ENCODE results near the gene DNAJB1.
A peak's percentile ranks its signal among the peaks of the same experiment; 100 is the strongest.
"Not testable (repeated sequence)": the region's sequence is repeated elsewhere in the genome, so short reads cannot be mapped to it uniquely, and the experiment has no call there.

DNAJB1 gene

GRCh38 chr19:14517840-14518505 is at the start of gene DNAJB1:
Gene DNAJB1, minus strand, starts transcription at chr19:14518397. Its CDS starts 48 bp downstream, at chr19:14518349.
- Histone ChIP-seq H3K4me1 (ENCODE audit: control insufficient read depth, low read depth, low read length) (peaks cover 5% of the 10 kb centered on the region), H3K27me3 (ENCODE audit: control insufficient read depth, insufficient read depth, low read length) (no peaks in the 10 kb centered on the region), H3K27ac (ENCODE audit: low read length) (peak within 1 kb of the TSS; percentile 84), H3K4me3 (ENCODE audit: low read length) (peak within 1 kb of the TSS; percentile 89), H3K36me3 (ENCODE audit: control insufficient read depth, low read depth, low read length) (peaks cover 26% of the 10 kb centered on the region), H3K9ac (ENCODE audit: low read length) (peak within 1 kb of the TSS; percentile 85), H3K9me3 (ENCODE audit: control insufficient read depth, low read depth, low read length) (no peaks in the 10 kb centered on the region)

GRCh38 chr19:14567079-14567478 is 48.9 kb upstream of the DNAJB1 start:
- no peak overlapping the region for H3K4me3 ChIP-seq (ENCODE audit: low read length)
- H3K4me1 ChIP-seq (ENCODE audit: control insufficient read depth, low read depth, low read length): peaks cover 15% of the 10 kb centered on the region
- no peak overlapping the region for H3K9ac ChIP-seq (ENCODE audit: low read length)
- no peaks in the 10 kb centered on the region for H3K9me3 ChIP-seq (ENCODE audit: control insufficient read depth, low read depth, low read length)
- H3K27ac ChIP-seq (ENCODE audit: low read length): no peak overlapping the region
- H3K27me3 ChIP-seq (ENCODE audit: control insufficient read depth, insufficient read depth, low read length): no peaks in the 10 kb centered on the region
- H3K36me3 ChIP-seq (ENCODE audit: control insufficient read depth, low read depth, low read length): peaks cover 5% of the 10 kb centered on the region

GRCh38 chr19:14566712-14567077 is 48.5 kb upstream of the DNAJB1 start:
- Histone ChIP-seq H3K4me1 (ENCODE audit: control insufficient read depth, low read depth, low read length) (peaks cover 19% of the 10 kb centered on the region), H3K27ac (ENCODE audit: low read length) (no peak overlapping the region)

GRCh38 chr19:14565765-14566711 is 47.8 kb upstream of the DNAJB1 start:
- Histone ChIP-seq H3K36me3 (ENCODE audit: control insufficient read depth, low read depth, low read length) (peaks cover 5% of the 10 kb centered on the region), H3K9ac (ENCODE audit: low read length) (no peak overlapping the region), H3K27ac (ENCODE audit: low read length) (no peak overlapping the region), H3K27me3 (ENCODE audit: control insufficient read depth, insufficient read depth, low read length) (no peaks in the 10 kb centered on the region), H3K4me3 (ENCODE audit: low read length) (no peak overlapping the region), H3K4me1 (ENCODE audit: control insufficient read depth, low read depth, low read length) (peaks cover 22% of the 10 kb centered on the region), H3K9me3 (ENCODE audit: control insufficient read depth, low read depth, low read length) (no peaks in the 10 kb centered on the region)

More at GRCh38 chr19:14566712-14567077, 48.5 kb upstream of the DNAJB1 start:
- Histone ChIP-seq H3K36me3 (ENCODE audit: control insufficient read depth, low read depth, low read length) (peaks cover 5% of the 10 kb centered on the region), H3K9me3 (ENCODE audit: control insufficient read depth, low read depth, low read length) (no peaks in the 10 kb centered on the region), H3K9ac (ENCODE audit: low read length) (no peak overlapping the region), H3K27me3 (ENCODE audit: control insufficient read depth, insufficient read depth, low read length) (no peaks in the 10 kb centered on the region), H3K4me3 (ENCODE audit: low read length) (no peak overlapping the region)

- Histone ChIP-seq H3K9me3 (ENCODE audit: control insufficient read depth, low read depth, low read length) (no peaks in the 10 kb centered on the region), H3K4me1 (ENCODE audit: control insufficient read depth, low read depth, low read length) (peaks cover 22% of the 10 kb centered on the region), H3K27me3 (ENCODE audit: control insufficient read depth, insufficient read depth, low read length) (no peaks in the 10 kb centered on the region), H3K36me3 (ENCODE audit: control insufficient read depth, low read depth, low read length) (peaks cover 5% of the 10 kb centered on the region), H3K4me3 (ENCODE audit: low read length) (no peak overlapping the region), H3K9ac (ENCODE audit: low read length) (no peak overlapping the region), H3K27ac (ENCODE audit: low read length) (no peak overlapping the region)
These were observed 47.1 kb upstream of the DNAJB1 start for GRCh38 chr19:14565298-14565679.

- H3K36me3 ChIP-seq (ENCODE audit: control insufficient read depth, low read depth, low read length); H3K4me3 ChIP-seq (ENCODE audit: low read length); H3K27ac ChIP-seq (ENCODE audit: low read length); H3K9ac ChIP-seq (ENCODE audit: low read length); H3K9me3 ChIP-seq (ENCODE audit: control insufficient read depth, low read depth, low read length); H3K27me3 ChIP-seq (ENCODE audit: control insufficient read depth, insufficient read depth, low read length): not testable (repeated sequence)
- H3K4me1 ChIP-seq (ENCODE audit: control insufficient read depth, low read depth, low read length): peaks cover 22% of the 10 kb centered on the region
These were observed 46.6 kb upstream of the DNAJB1 start for GRCh38 chr19:14564652-14565297.

GRCh38 chr19:14563989-14564651 is 45.9 kb upstream of the DNAJB1 start:
- H3K9ac ChIP-seq (ENCODE audit: low read length): no peak overlapping the region
- no peak overlapping the region for H3K27ac ChIP-seq (ENCODE audit: low read length)
- H3K9me3 ChIP-seq (ENCODE audit: control insufficient read depth, low read depth, low read length): no peaks in the 10 kb centered on the region
- no peaks in the 10 kb centered on the region for H3K27me3 ChIP-seq (ENCODE audit: control insufficient read depth, insufficient read depth, low read length)
- peaks cover 22% of the 10 kb centered on the region for H3K4me1 ChIP-seq (ENCODE audit: control insufficient read depth, low read depth, low read length)
- H3K36me3 ChIP-seq (ENCODE audit: control insufficient read depth, low read depth, low read length): peaks cover 5% of the 10 kb centered on the region
- no peak overlapping the region for H3K4me3 ChIP-seq (ENCODE audit: low read length)

GRCh38 chr19:14563590-14563926 is 45.4 kb upstream of the DNAJB1 start:
- H3K36me3 ChIP-seq (ENCODE audit: control insufficient read depth, low read depth, low read length): peaks cover 5% of the 10 kb centered on the region
- H3K4me1 ChIP-seq (ENCODE audit: control insufficient read depth, low read depth, low read length): peaks cover 22% of the 10 kb centered on the region
- H3K9ac ChIP-seq (ENCODE audit: low read length): no peak overlapping the region
- no peak overlapping the region for H3K27ac ChIP-seq (ENCODE audit: low read length)
- H3K9me3 ChIP-seq (ENCODE audit: control insufficient read depth, low read depth, low read length): no peaks in the 10 kb centered on the region
- no peaks in the 10 kb centered on the region for H3K27me3 ChIP-seq (ENCODE audit: control insufficient read depth, insufficient read depth, low read length)
- H3K4me3 ChIP-seq (ENCODE audit: low read length): no peak overlapping the region

GRCh38 chr19:14562660-14563589 is 44.7 kb upstream of the DNAJB1 start:
- Histone ChIP-seq H3K9ac (ENCODE audit: low read length) (no peak overlapping the region), H3K4me1 (ENCODE audit: control insufficient read depth, low read depth, low read length) (peaks cover 22% of the 10 kb centered on the region), H3K27me3 (ENCODE audit: control insufficient read depth, insufficient read depth, low read length) (no peaks in the 10 kb centered on the region), H3K9me3 (ENCODE audit: control insufficient read depth, low read depth, low read length) (no peaks in the 10 kb centered on the region), H3K4me3 (ENCODE audit: low read length) (no peak overlapping the region), H3K27ac (ENCODE audit: low read length) (no peak overlapping the region), H3K36me3 (ENCODE audit: control insufficient read depth, low read depth, low read length) (peaks cover 5% of the 10 kb centered on the region)

GRCh38 chr19:14561847-14562351 is 43.7 kb upstream of the DNAJB1 start:
- H3K4me3 ChIP-seq (ENCODE audit: low read length): no peak overlapping the region
- H3K4me1 ChIP-seq (ENCODE audit: control insufficient read depth, low read depth, low read length): peaks cover 22% of the 10 kb centered on the region
- peaks cover 5% of the 10 kb centered on the region for H3K36me3 ChIP-seq (ENCODE audit: control insufficient read depth, low read depth, low read length)
- H3K27ac ChIP-seq (ENCODE audit: low read length): no peak overlapping the region
- no peaks in the 10 kb centered on the region for H3K27me3 ChIP-seq (ENCODE audit: control insufficient read depth, insufficient read depth, low read length)
- H3K9me3 ChIP-seq (ENCODE audit: control insufficient read depth, low read depth, low read length): no peaks in the 10 kb centered on the region
- H3K9ac ChIP-seq (ENCODE audit: low read length): no peak overlapping the region

All from iPS-18a (cell line).